ENCODE results near the gene LAYN. TPM values are rescaled to one million over a fixed set of nuclear protein-coding genes. Genes with fewer than 3 reads are reported as not detected.
A peak's percentile ranks its signal among the peaks of the same experiment; 100 is the strongest.

Gene LAYN
- total RNA-seq, 1 experiment from 2014 or later = 3.7 TPM

- no peak for TF ChIP-seq ATF6 (CRISPR knock-in tag; IDR thresholded peaks at IDR 0.05)
Observed at GRCh38 chr11:111537336-111537860, 3.1 kb upstream of the LAYN start (continued).

- ChIA-PET CTCF (interaction anchor here (1.4 to 1.7 kb wide), 2 partner anchors 84 kb away, joined by 4 to 10 read pairs; no protein-coding TSS in a partner anchor), POLR2A (interaction anchor here (0.5 kb wide), 1 partner anchor 522 kb away, joined by 3 read pairs; no protein-coding TSS in a partner anchor)
- Mint-ChIP-seq H3K27me3 (ENCODE audit: low read depth) (peaks cover 59% of the 10 kb centered on the region), H3K4me1 (peaks cover 30% of the 10 kb centered on the region), H3K9me3 (peaks cover 3% of the 10 kb centered on the region; the same call in 1 of the 2 replicates), H3K36me3 (no peaks in the 10 kb centered on the region), H3K27ac (no peak overlapping the region), H3K4me3 (no peak overlapping the region)
- no peak for ATAC-seq
- TF ChIP-seq TEAD1 (CRISPR knock-in tag; IDR thresholded peaks at IDR 0.05) = no peak
- no peak for DNase-seq (ENCODE audit: low spot score)
Observed at GRCh38 chr11:111538407-111539114, 2.0 kb upstream of the LAYN start.

GRCh38 chr11:111539426-111540113, 950 bp upstream of the LAYN start:
- Mint-ChIP-seq H3K27me3 (ENCODE audit: low read depth) (peaks cover 65% of the 10 kb centered on the region), H3K4me1 (peaks cover 30% of the 10 kb centered on the region), H3K27ac (no peak overlapping the region), H3K36me3 (no peaks in the 10 kb centered on the region), H3K9me3 (peaks cover 3% of the 10 kb centered on the region; the same call in 1 of the 2 replicates), H3K4me3 (peak overlapping the region; percentile 70)
- DNase-seq (ENCODE audit: low spot score) = no peak
- POLR2A ChIA-PET = interaction anchor here (0.5 to 0.9 kb wide), 4 partner anchors 26 to 521 kb away, joined by 3 to 4 read pairs (median 3); partner anchors contain the start of gene PPP2R1B
- TF ChIP-seq ZNF219 (CRISPR knock-in tag; IDR thresholded peaks at IDR 0.05; ENCODE audit: borderline replicate concordance) (no peak), ATF1 (CRISPR knock-in tag; IDR thresholded peaks at IDR 0.05) (no peak)
- CTCF ChIA-PET = interaction anchor here (1.1 to 1.4 kb wide), 2 partner anchors 25 to 85 kb away, joined by 3 to 10 read pairs; partner anchors contain the start of gene HOATZ
- ATAC-seq = no peak

GRCh38 chr11:111540937-111541253, 375 bp downstream of the LAYN start:
- ChIA-PET POLR2A (interaction anchor here (1.0 kb wide), 1 partner anchor 28 kb away, joined by 3 read pairs; the partner anchor contains the start of gene BTG4), CTCF (interaction anchor here (0.6 to 1.7 kb wide), 3 partner anchors 17 to 28 kb away, joined by 3 to 6 read pairs (median 3); partner anchors contain the start of genes BTG4 and HOATZ)
- DNase-seq (ENCODE audit: low spot score) (no peak), ATAC-seq (peak; percentile 19; the same call in 1 of the 2 replicates)
- H3K4me3 Mint-ChIP-seq = peak overlapping the region; percentile 81
- H3K36me3 Mint-ChIP-seq = no peaks in the 10 kb centered on the region
- H3K27ac Mint-ChIP-seq = no peak overlapping the region
- H3K27me3 Mint-ChIP-seq (ENCODE audit: low read depth) = peaks cover 72% of the 10 kb centered on the region
- H3K9me3 Mint-ChIP-seq = peaks cover 3% of the 10 kb centered on the region; the same call in 1 of the 2 replicates
- peaks cover 30% of the 10 kb centered on the region for H3K4me1 Mint-ChIP-seq
- TF ChIP-seq ZNF317 (CRISPR knock-in tag; IDR thresholded peaks at IDR 0.05; ENCODE audit: borderline replicate concordance, low read depth) = no peak
- 0 out of 2 replicates have a peak, but pooled peaks have one; percentile 0 for TF ChIP-seq PRDM15 (CRISPR knock-in tag; IDR thresholded peaks at IDR 0.05)
- TF ChIP-seq HMGXB4 (CRISPR knock-in tag; IDR thresholded peaks at IDR 0.05) = peak; percentile 33; the same call in 1 of the 2 replicates
- no peak; the same call in 1 of the 2 replicates for TF ChIP-seq ELF4 (CRISPR knock-in tag; IDR thresholded peaks at IDR 0.05; ENCODE audit: low read depth)
